Measurements from ENCODE around the gene CASZ1.

- TF ChIP-seq POLR2AphosphoS5 (IDR thresholded peaks at IDR 0.05; ENCODE audit: low read depth, low read length) (no peak), POLR2A (IDR thresholded peaks at IDR 0.05; ENCODE audit: low read depth, low read length) (no peak), TAF1 (IDR thresholded peaks at IDR 0.05; ENCODE audit: borderline replicate concordance, low read depth, low read length) (no peak)
These were observed 131.2 kb downstream of the CASZ1 start for GRCh38 chr1:10665226-10665625.

All from GM12892 (cell line).